Calu3 (cell line): ENCODE measurements around the gene ASPA. TPM values are rescaled to one million over a fixed set of nuclear protein-coding genes. Genes with fewer than 3 reads are reported as not detected.

ENCODE experiments used
- BruUV-seq: library from RNA; stranded (reverse); fragments of 400-500 nt; replicated peaks from 2 replicates; lab custom pipeline; 2021; lab: Mats Ljungman, UMichigan
- CTCF ChIA-PET: fragments of 300-600 bp; sonication (Branson Sonifier 250); formaldehyde crosslinking; loops from one replicate; lab custom pipeline; 2022; ENCODE audit warnings: antibody characterized with exemption; lab: Charles Lee
- DNase-seq: peaks from one replicate; pipeline ENCODE4 v3.0.0; 2022
- H3K27ac Mint-ChIP-seq: one replicate; pipeline ENCODE4 v1.8.0; 2022; ENCODE audit warnings: mixed read lengths; ENCODE audit not compliant: unreplicated experiment
- H3K27me3 Mint-ChIP-seq: one replicate; pipeline ENCODE4 v1.8.0; 2022; ENCODE audit warnings: mixed read lengths; ENCODE audit not compliant: unreplicated experiment
- H3K36me3 Mint-ChIP-seq: one replicate; pipeline ENCODE4 v1.8.0; 2022; ENCODE audit warnings: mild to moderate bottlenecking, moderate library complexity, mixed read lengths; ENCODE audit not compliant: insufficient read depth, unreplicated experiment
- H3K4me1 Mint-ChIP-seq: one replicate; pipeline ENCODE4 v1.8.0; 2022; ENCODE audit warnings: mild to moderate bottlenecking, low read depth, mixed read lengths; ENCODE audit not compliant: unreplicated experiment
- H3K4me3 Mint-ChIP-seq: one replicate; pipeline ENCODE4 v1.8.0; 2022; ENCODE audit warnings: mild to moderate bottlenecking, low read depth, moderate library complexity, mixed read lengths; ENCODE audit not compliant: unreplicated experiment
- H3K9me3 Mint-ChIP-seq: one replicate; pipeline ENCODE4 v1.8.0; 2022; ENCODE audit warnings: low read depth, mixed read lengths; ENCODE audit not compliant: unreplicated experiment
- CTCF ChIP-seq: fragments of 200-600 bp; IDR thresholded peaks from one replicate; pipeline ENCODE4 v1.8.0; 2022; ENCODE audit warnings: antibody characterized with exemption; ENCODE audit not compliant: unreplicated experiment
- intact Hi-C: fragments of 100-400 bp; cut with micrococcal nuclease; formaldehyde crosslinking; loops from one replicate; pipeline ENCODE4 v1.10.0; 2022; ENCODE audit not compliant: unreplicated experiment
- total RNA-seq: library from RNA; stranded (reverse); gene quantifications from 2 replicates; pipeline ENCODE4 v1.2.3, GENCODE V29; 2022

The ASPA gene
- total RNA-seq, 1 experiment from 2014 or later = not detected

- TF ChIP-seq CTCF = no peak
- DNase-seq = no peak
- H3K27ac Mint-ChIP-seq = no peak overlapping the region
- intact Hi-C loops = no loop called here
- CTCF ChIA-PET = interaction anchor here (0.6 kb wide), 1 partner anchor 10 kb away, joined by 6 read pairs; no protein-coding TSS in a partner anchor
- BruUV-seq = no TSS peak
- H3K4me1 Mint-ChIP-seq = no peaks in the 10 kb centered on the region
- H3K4me3 Mint-ChIP-seq = no peak overlapping the region
- H3K36me3 Mint-ChIP-seq = no peaks in the 10 kb centered on the region
- no peaks in the 10 kb centered on the region for H3K27me3 Mint-ChIP-seq
- H3K9me3 Mint-ChIP-seq = no peaks in the 10 kb centered on the region
Measured at GRCh38 chr17:3527468-3527867, 51.7 kb downstream of the ASPA start.

- Mint-ChIP-seq H3K27me3 (no peaks in the 10 kb centered on the region), H3K27ac (no peak overlapping the region), H3K36me3 (no peaks in the 10 kb centered on the region), H3K9me3 (no peaks in the 10 kb centered on the region), H3K4me1 (no peaks in the 10 kb centered on the region), H3K4me3 (no peak overlapping the region)
- DNase-seq = no peak
- intact Hi-C loops = no loop called here
- TF ChIP-seq CTCF = no peak
- CTCF ChIA-PET = interaction anchor here (0.6 kb wide), 1 partner anchor 11 kb away, joined by 6 read pairs; no protein-coding TSS in a partner anchor
- BruUV-seq = no TSS peak
Measured at GRCh38 chr17:3527896-3528295, 52.1 kb downstream of the ASPA start.

GRCh38 chr17:3528403-3528851 is 52.6 kb downstream of the ASPA start:
- H3K4me3 Mint-ChIP-seq = no peak overlapping the region
- no peak for DNase-seq
- intact Hi-C loops = no loop called here
- CTCF ChIA-PET = no interaction called here
- no peak overlapping the region for H3K27ac Mint-ChIP-seq
- H3K36me3 Mint-ChIP-seq = no peaks in the 10 kb centered on the region
- H3K27me3 Mint-ChIP-seq = no peaks in the 10 kb centered on the region
- H3K9me3 Mint-ChIP-seq = no peaks in the 10 kb centered on the region
- H3K4me1 Mint-ChIP-seq = no peaks in the 10 kb centered on the region
- BruUV-seq = no TSS peak
- no peak for TF ChIP-seq CTCF

GRCh38 chr17:3528880-3529511 is 53.2 kb downstream of the ASPA start:
- no peak for TF ChIP-seq CTCF
- no TSS peak for BruUV-seq
- CTCF ChIA-PET = no interaction called here
- Mint-ChIP-seq H3K27me3 (no peaks in the 10 kb centered on the region), H3K4me1 (no peaks in the 10 kb centered on the region), H3K36me3 (no peaks in the 10 kb centered on the region), H3K27ac (no peak overlapping the region), H3K9me3 (no peaks in the 10 kb centered on the region), H3K4me3 (no peak overlapping the region)
- peak; percentile 37 for DNase-seq
- intact Hi-C loops = no loop called here
